ENCODE results near the gene NUAK1.

The NUAK1 gene

DNA sequence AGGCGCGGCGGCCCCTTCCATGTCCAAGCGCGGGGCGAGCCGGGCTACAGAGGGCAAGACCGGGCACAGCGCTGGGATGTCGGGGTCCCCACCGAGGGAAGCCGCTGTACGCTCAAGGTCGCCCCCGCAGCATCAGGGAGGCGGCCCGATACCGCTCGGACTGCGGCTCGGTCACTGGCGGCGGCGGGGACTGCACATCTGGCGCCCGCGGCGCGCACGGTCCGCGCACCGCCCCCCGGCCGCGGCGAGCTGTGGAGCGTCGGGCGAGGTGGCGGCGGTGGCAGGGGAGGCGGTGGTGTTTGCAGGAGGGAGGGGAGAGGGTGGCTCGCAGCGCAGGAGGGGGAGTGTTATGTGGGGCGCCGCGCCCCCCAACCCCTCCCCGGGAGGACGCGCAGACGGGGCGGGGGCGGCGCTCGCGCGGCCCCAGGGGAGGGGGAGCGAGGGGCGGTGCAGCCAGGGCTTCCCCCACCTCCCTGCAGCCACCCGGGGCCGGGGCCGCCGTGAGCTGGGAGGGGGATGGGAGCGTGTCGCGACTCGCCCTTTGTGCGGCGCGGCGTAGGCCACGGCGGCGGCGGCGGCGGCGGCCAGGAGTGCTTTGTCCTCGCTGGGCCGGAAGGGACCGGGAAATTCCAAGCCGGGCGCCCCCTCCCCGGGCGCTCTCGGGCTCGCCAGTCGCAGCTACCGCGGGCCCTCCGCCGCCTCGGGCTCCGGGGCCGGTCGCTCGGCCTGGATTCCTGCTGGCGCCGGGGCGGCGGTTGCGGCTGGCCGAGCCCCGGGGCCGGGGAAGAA, at the start of gene NUAK1:
Gene NUAK1, minus strand, starts transcription at position 322 of the 789 bp plus-strand sequence. Its CDS starts 301 bp downstream, at position 21.
- DNase-seq (ENCODE audit: low read depth): no peak

DNA sequence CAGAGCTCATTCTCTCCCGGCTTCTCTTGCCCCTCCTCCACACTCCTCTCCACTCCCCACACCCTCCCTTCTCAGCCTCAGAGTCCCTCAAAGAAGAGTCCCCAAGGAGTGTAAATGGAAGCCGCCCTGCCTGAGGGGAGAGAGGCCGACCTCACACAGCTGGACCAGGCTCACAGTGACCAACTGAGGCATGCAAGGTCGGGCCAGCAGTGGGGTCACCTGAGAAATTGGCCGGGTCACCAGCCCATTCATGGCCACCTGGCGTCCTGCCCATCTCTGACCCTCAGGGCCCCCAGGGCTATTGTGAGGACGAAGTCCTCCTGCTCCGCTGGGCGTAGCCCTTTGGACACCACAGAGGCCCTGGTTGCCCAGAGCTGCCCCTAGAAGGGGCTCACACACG, 49.5 kb upstream of the NUAK1 start:
- no peak for DNase-seq (ENCODE audit: low read depth)

DNA sequence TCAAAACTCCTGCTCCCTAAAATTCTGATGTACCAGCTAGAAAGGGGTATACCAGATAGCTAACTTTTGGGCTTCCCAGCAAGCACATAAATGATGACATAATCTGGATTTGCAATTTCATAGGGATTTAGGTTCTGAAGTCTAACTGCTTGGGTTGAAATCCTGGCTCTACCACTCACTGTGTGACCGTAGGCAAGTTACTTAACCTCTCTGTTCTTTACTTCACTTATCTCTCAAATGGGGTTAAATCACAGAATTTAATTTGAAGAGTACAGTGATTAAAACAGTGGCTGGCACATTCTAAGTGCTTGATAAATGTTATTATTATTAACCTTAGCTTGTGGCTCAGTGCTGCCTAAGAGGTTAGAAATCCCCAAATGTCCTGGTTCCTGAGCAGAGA, 49.1 kb upstream of the NUAK1 start:
- DNase-seq (ENCODE audit: low read depth): no peak

DNA sequence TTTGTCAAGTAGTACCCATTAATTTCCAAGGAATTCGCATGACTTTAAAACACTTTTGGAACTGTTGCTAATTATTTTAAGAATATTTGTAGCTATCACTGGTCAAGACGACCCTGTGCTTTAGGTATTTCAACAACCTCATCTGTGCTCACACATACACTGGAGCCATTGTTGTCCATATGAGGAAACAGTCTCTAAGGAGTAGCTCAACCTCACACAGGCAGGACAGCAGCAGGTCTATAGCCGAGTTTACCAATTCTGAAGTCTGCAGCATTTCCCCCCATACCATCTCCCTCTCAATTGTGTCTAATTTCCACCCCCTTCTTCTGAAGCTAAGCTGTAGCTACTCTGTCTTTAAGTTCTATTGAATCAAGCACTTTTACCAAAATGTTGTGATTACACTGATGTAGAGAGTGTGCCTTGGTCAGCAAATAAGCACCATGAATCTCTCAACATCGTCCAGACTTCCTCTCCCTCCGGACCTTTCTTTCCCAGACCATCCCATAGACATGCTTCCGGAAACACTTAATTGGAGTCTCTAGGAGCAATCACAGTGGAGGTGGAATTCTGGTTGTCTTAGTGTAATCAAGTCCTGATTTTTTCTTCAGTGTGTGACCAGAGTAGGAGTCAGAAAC, 48.5 kb upstream of the NUAK1 start:
- no peak for DNase-seq (ENCODE audit: low read depth)

DNA sequence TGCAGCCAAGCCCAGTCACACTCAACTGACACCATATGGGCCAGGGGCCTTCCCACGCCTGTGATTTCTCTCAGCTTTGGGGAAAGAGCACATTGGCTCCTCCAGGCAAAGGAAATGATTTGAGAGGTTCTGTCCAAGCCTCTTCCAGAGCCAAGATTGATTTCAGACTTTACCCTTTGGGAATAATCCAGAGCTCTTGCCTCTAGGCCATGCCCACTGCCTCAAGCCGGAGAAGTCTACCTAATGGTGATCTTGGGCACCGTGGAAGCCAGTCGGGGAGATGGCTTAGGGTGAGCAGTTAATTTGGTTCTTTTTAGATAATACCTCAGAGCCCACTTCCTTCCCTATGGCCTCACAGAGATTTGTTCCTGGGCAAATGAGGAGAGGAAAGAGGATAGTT, 45.0 kb upstream of the NUAK1 start:
- DNase-seq (ENCODE audit: low read depth): no peak

DNA sequence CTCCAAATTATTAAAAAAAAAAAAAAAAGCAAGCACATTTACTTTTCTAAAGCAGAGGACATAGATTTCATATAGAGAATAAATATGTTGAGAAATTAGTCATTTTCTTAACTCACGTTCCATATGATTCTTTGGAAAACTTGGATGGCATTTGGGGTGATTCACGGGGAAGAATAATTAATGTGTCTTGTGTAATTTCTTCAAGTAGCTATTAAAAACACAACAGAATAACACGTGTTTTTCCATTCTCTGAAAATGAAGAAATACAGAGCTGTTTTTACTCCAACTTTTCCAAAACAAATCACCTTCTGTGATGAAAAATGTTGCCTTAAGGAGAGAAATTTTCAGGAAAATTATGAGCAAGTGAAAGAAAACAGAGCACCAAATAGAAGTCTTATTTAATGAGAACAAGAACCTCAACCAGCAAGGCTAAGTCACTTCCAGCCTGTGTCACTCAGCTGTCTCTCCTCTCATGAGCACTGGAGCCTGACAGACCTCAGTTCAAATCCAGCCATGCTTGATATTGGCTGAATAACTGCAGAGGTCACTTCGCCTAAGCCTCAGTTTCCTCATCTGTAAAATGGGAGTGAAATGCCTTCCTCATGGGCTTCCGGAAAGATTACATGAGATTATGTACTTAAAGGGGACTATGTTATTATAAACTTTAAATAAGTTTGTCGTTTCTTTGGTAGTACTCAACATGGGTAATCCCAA, 42.8 kb upstream of the NUAK1 start:
- no peak for DNase-seq (ENCODE audit: low read depth)

DNA sequence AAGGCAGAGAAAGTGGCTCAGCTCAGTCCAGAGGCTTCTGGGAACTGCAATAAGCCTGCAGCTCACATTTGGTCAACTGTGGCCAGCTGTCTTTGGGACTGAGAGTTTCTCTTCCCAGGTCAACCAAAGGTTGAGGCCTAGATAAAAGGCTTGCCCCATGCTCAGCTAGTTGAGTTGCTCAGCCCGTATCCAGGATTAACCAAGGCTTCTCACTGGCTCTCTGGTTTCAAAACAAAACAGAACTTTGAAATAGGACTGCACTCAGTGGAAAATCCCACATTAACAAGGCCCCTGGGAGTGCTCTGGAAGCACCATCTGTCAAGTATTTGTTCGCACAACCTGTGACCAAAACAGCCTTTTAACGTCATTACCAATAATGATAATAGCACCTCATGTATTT, 40.3 kb upstream of the NUAK1 start:
- DNase-seq (ENCODE audit: low read depth): no peak

DNA sequence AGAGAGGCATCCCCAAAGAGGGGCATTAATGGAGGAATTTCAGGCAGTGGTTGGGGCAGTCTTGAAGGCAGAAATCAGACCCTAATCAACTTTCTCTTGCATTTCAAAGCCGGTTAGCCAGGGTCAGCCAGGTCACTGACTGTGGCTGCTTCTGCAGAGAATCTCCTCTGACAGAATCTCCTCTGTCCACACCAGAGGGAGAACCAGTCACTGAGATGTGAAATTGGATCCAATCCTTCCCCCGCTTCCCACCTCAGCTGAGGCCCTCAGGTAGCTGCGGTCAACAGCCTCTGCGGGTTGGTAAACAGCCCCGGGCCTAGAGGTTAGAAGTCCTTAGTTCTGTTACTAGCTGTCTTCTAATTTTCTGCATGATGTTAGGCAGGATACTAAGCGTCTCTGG, 39.8 kb upstream of the NUAK1 start:
- DNase-seq (ENCODE audit: low read depth): no peak

DNA sequence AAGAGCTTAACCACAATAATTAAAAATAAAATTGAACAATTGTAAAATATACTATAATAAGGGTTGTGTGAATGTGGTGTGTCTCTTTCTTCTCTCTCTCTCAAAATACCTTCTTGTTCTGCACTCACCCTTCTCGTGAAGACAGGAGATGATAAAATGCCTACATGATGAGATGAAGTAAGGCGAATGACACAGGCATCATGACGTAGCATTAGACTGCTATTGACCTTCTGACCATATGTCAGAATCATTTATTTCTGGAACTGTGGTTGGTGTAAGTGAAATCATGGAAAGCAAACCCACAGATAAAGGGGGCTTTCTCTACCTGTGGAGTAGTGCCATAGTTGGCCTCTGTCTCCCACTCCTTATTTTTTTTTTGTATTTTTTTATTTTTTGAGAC, 37.8 kb upstream of the NUAK1 start:
- DNase-seq (ENCODE audit: low read depth): no peak

DNA sequence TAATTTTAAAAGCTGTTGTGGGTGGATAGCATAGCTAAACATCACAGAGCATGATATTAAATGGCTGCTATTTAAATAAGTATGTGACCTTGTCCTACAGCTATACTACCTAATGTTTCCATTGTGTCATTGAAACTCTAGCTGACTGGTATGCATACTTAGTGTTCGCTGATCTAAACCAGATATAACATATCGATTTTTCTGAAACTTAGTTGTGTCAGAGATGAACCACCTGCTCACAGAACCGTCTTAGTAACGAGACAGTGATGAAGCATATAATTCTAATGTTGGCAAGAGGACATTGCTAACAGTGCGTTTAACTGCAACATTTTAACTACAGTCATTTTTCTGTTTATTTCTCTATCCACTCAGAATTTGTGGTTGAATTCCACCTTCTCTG, 36.1 kb upstream of the NUAK1 start:
- no peak for DNase-seq (ENCODE audit: low read depth)

DNA sequence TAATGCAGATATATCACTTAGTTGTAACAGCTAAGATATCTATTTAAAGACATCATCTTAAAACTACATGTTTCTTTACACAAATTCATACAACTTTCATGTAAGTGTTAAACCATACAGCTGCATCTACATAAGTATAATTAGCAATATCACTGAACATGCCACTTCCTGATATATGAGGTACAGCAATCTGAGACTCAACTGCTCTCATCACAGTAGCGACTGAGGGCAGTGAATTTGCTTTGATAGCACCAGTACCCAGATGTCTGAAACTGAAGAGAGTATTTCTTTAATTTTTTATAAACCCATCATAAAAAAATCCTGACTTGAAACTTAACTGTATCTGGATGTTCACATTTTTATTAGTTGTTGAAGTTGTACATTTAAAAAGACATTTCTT, 34.7 kb upstream of the NUAK1 start:
- DNase-seq (ENCODE audit: low read depth): no peak

DNA sequence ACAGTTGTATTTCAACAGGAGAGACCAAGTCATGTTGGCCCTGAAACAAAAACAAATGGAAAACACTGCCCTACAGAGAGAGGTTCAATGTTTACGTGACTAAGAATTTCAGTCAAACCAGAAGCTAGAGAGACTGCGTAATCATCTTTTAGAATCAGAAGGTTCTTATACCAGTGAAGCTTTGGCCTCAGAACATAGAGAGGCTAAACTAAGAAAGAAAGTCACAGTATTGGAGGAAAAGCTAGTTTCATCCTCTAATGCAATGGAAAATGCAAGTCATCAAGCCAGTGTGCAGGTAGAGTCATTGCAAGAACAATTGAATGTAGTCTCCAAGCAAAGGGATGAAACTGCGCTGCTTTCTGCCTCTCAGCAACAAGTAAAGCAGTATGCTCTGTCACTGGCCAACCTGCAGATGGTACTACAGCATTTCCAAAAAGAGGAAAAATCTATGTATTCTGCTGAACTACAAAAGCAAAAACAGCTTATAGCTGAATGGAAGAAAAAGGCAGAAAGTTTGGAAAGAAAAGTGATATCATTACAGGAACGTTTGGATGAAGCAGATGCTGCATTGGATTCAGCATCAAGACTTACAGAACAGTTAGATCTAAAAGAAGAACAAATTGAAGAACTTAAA, 32.5 kb upstream of the NUAK1 start:
- no peak for DNase-seq (ENCODE audit: low read depth)

DNA sequence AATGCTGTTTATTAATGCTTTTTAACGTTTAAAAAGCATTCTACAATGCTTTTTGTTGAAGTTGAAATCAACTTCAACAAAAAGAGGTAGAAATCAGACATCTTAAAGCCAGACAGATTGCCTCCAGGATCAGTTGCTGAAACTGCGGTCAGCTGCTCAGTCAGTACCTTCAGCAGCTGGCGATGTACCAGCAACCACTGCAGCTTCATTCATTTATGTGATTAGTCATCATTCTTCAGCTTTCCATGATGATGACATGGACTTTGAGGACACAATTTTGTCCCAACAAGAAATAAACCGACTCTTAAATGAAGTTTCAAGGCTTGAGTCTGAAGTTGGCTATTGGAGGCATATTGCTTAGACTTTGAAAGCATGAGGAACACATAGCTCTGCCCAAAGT, 31.5 kb upstream of the NUAK1 start:
- no peak for DNase-seq (ENCODE audit: low read depth)

DNA sequence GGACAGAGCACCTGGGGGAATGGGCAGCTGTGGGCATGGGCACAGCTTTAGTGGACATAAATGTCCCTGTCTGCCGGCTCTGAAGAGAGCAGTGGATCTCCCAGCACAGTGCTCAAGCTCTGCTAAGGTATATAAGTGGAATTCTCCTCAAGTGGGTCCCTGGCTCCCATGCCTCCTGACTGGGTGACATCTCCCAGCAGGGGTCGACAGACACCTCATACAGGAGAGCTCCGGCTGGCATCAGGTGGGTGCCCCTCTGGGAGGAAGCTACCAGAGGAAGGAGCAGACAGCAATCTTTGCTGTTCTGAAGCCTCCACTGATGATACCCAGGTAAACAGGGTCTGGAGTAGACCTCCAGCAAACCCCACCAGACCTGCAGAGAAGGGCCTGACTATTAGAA, 25.0 kb upstream of the NUAK1 start:
- DNase-seq (ENCODE audit: low read depth): no peak

DNA sequence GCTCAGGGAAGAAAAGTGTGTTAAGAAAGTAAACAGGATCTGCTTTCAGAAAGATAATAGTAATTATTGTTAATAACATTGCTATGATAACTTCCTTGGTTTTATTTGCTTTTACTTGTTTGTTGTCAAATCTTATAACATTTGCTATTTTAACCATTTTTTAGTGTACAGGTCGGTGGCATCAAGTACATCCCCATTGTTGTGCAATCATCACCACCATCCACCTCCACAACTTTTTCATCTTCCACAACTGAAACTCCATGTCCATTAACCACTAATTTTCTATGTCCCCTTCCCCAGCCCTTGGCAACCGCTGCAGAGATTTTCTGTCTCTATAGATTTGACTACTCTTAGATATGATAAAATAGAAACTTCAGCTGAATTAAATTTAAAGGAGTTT, 22.7 kb upstream of the NUAK1 start:
- no peak for DNase-seq (ENCODE audit: low read depth)

DNA sequence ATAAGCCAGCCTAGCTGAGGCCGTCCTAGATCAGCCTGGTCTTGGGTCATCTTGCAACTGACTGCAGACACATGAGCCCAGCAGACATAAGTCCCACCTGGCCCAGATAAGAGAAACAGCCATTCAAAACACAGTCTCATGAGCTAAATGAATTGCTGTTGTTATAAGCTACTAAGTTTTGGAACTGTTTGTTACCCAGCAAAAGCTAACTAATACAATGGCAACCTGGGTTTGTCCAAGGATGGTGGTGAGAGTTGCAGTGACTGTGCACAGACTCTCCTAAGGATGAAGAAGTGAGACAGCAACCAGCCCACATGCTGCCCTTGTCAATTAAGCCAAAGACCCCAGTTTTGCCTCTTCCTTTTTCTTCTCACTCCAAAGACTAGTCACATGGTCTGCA, 22.2 kb upstream of the NUAK1 start:
- DNase-seq (ENCODE audit: low read depth): no peak

DNA sequence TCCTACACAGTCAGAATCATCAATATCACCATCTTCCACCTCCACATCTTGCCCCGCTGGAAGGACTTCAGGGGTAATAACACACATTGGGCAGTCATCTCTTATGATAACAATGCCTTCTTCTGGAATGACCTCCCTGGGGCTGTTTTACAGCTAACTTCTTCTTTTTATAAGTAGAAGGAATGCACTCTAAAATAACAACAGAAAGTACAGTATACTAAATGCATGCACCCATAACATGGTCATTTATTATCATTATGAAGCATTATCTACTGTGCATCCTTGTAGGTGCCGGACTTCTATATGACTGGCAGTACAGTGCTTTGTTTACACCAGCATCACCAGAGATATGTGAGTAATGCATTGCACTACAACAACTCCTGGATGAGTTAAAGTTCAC, 19.0 kb upstream of the NUAK1 start:
- DNase-seq (ENCODE audit: low read depth): no peak

DNA sequence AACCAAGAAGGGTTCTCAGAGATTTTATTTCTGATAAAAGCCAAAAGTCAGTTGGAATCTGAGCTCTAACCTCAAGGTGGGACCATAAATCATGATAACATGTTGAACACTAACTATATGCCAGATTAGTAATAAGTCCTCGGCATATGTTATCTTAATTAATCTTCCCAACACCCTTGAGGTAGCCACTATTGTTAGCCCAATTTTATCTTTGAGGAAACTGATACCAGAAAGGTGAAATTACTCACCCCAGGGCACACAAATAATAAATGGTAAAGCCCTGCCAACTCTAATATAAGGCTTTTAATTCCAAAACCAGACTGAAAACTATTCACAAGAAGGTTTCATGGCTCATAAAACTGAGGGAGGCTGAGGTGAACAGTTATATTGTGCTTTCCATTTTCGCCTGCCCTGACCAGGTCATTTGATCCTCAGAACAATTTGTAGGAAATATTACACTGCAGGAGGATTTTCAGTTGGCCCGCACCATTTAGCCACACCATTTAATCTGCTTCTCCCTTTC, 16.1 kb upstream of the NUAK1 start:
- DNase-seq (ENCODE audit: low read depth): no peak

DNA sequence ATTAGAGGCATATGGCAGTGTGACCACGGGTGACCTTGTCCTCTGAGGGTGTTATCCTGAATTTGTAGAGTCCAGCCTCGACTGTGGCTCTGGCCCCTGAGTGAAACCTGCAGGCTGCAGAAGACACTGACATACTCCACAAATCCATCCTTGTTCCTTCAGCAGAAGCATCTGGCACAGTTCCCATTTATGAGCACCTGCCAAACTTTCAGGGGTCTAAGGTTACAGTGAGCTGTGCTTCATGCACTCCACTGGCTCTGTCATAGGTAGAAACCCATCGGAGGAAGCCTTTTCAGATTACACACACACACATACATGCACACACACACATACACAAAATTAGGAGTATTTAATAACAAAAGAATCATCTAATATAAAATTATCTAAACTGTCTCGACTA, 13.6 kb upstream of the NUAK1 start:
- DNase-seq (ENCODE audit: low read depth): no peak

DNA sequence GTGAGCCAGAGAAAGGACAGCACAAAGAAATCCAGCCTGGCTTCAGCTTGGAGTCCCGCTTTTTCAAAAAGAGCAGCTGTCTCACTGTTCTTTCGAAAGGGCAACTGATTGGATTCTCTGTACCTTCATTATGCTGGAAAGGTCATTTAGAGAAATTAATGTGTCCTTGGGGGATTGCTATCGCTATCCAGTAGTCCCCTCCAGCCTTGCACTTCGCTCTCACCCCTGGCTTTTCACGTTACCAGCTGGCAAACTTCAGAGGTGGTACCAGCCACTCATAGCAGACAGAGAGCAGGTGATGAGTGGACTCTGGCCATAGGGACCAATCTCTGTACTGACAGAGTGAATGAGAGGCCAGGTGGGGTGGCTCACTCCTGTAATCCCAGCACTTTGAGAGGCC, 11.8 kb upstream of the NUAK1 start:
- DNase-seq (ENCODE audit: low read depth): no peak

DNA sequence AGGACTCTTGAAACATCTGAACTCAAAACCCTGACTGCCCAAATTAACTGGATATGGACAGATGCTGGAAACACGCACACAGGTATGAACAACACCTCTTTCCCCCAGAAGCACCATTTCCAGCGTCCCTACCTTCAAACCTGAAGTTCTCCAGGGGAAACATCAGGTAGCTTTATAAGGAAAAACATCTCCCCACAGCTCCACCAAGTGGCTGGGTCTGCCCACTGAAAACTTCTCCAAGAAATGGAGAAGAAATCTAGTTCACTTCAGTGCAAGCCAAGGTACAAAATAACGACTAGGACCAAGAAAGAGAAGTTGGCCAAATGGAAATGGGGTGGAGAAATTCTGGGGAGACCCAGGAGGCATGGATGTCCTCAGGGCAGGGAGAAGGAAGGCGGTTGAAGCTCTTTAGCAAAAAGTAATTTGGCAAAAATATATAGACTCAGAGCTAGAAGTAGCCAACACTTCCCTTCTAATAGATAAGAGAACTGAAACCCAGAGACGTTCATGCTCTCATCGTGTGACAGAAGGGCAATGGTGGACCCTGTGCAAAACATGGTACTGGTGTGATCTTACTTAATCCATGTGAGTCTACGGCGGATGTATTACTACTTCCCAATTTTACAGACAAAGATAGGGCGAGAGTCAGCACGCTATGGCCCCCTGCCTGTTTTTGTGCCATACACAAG, 10.5 kb upstream of the NUAK1 start:
- no peak for DNase-seq (ENCODE audit: low read depth)

DNA sequence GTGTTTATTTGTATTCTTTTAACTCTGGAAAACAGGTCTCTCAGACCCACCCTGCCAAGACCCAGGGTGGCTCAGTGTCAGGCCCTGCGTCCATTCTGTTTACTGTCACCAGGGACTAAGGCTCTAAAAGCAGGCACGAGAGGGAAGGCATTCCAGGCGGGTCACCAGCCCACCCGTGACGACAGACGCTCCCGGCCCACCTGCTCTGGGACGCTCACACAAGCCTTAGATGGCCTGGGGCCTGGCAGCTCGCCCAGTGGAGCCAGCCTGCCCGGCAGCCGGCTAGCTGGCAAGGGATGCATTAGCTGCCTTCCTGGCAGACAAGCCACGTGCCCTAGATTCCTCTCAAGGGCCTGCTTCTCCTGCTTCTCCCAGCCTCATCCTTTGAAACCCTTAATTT, 9.2 kb upstream of the NUAK1 start:
- no peak for DNase-seq (ENCODE audit: low read depth)

Data from T-helper 22 cell (primary cell).